ENCODE measurements around the gene SOX14. TPM values are rescaled to one million over a fixed set of nuclear protein-coding genes. Genes with fewer than 3 reads are reported as not detected.

Gene SOX14
- total RNA-seq, 1 experiment from 2014 or later, result not detected

DNA sequence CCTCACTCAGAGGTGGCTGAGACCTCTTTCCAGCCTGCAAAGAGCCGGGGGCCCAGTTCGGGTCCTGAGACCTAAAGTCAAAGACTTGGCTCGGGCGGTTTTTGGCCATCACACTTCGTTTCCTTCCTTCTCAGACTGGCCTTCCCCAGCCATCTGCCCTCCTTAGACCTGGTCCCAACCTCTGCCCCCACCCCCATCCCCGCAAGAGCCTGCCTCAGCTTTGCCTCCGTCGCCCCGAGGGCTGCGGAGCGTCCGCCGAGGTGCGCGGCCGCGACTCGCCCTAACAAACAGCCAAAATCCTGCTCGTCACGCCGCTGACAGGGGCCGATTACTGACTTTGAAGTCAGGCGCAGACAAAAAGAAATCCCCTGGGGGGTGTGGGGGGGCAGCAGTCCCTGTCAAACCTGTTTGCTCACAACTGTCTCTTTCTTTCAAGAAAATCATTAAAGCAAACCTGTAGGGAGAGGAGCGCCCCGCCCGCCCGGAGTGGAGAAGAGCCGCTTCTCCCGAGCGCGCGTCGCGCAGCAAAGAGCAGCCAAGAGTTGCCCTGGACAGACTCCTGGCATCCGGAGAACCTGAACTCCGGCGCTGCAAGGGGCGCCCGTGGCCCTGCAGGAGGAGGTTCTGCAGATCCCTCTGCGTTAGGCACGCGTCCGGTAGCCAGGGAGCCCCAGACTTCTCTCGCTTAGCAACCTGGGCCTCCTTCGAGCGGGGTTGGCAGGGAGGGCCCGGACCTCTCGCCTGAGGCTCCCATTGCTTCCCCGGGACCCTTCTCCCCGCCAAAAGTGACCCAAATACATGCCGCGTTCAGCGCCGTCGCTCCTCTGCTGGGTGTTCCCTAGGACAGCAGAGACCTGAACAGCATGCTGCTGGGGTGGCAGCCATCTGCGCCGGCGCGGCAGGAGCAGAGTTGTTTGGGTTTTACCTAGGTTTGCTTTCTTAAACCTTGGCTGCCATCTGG lies 4.5 kb downstream of the SOX14 start:
- DNase-seq (ENCODE audit: low spot score), result no peak

DNA sequence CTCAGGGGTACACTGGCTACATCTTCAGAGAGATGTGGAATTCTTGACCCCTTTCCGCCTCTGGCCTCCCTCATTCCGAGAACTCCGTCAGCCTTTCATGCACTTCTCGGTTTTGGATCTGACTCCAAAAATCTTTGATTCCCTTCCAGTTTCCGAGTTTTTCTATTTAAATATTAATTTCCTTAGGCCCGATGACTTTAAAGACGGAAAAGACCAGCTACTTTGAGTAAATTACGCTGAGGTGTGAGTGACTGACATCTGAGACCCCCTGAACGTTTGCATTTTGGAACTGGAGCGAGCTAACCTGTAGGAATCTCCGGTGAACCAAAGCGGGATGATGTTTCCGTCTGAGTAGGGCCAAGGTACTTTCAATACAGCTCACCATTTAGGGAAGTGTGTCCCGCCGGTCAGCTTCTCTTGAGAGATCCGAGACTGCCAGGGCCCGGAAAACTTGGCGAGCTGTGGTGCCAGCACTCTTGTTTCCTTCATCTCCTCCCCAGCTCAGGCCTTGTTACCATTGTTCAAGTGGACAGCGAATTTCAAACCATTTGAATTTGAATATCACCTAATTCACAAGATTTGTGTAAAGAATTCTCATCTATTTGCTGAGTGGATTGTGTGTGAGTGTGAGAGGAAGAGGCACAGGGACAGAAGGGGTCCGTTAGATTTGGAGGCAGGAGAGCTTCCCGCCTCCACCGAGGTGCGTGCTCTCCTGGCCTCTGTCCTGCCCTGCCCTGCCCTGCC lies 5.4 kb downstream of the SOX14 start:
- no peak for DNase-seq (ENCODE audit: low spot score)

DNA sequence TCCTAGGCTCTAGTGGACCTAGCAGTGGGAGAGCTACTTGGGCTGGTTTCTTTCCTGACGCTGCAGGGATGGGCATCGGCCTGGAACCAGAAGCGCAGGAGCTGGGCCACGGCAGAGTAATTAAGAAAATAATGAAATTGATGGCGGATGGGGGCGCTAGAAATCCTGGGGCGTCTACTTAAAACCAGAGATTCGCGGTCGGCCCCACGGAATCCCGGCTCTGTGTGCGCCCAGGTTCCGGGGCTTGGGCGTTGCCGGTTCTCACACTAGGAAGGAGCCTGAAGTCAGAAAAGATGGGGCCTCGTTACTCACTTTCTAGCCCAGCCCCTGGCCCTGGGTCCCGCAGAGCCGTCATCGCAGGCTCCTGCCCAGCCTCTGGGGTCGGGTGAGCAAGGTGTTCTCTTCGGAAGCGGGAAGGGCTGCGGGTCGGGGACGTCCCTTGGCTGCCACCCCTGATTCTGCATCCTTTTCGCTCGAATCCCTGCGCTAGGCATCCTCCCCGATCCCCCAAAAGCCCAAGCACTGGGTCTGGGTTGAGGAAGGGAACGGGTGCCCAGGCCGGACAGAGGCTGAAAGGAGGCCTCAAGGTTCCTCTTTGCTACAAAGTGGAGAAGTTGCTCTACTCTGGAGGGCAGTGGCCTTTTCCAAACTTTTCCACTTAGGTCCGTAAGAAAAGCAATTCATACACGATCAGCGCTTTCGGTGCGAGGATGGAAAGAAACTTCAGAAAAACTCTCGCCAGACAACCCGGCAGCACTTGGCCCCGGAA lies 6.1 kb downstream of the SOX14 start:
- no peak for DNase-seq (ENCODE audit: low spot score)

GRCh38 chr3:137770835-137771399 lies 6.8 kb downstream of the SOX14 start:
- no peak for DNase-seq (ENCODE audit: low spot score)

DNA sequence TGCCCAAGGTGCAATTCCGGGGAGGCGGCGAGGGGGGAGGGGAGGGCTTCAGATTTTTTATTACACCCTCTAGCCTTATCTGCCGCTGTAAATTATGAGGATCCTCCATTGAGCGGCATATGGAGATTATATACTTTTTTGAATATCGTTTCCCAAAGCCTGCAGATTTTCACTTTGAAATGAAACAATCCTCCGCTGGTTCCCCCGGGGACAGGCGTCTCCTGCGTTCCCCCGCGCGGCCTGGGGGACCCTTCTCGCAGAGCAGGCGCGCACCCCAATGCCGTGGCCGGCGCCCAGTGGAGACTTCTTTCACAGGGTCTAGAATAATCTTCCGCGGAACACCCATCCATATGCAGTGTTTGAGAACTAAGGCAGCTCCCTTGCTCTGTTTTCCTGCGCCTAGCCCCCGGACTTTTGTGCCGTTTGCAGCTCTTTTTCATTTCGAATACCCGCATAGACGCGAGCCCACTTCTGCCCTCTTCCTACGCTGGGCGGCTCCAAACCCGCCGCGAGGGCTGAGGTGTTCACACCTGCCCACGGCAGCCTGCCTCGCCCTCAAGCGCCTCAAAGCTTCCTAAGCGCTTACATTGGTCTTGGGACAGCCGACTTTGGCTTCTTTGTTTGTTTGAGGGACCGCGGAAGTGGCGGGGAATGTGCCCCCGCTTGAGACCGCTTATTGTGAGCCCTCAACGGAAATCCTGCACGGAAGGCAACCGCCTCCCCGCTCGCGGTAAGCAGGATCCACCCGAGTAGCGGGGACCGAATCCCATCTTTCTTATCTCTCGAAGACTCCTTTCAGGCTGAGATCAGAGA lies 7.5 kb downstream of the SOX14 start:
- no peak for DNase-seq (ENCODE audit: low spot score)

GRCh38 chr3:137772214-137772955 lies 8.3 kb downstream of the SOX14 start:
- DNase-seq (ENCODE audit: low spot score), result no peak

DNA sequence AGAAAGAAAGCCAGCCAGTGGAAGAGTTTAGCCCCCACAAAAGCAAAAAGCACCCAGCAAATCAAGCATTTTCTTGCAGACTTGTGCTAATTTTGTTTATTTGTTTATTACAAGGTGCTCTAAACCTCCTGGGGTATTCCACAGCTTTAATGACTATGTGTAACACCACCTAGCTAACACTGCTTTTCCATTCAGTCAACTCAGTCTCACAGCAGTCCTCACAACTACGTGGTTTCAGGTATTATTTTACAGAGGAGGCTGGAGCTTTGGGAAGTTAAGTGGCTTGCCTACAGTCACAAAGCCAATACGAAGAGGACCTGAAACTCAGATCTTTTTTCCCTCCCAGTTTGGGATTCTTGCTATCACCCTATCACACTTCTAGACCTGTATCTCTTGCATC lies 14.8 kb downstream of the SOX14 start:
- DNase-seq (ENCODE audit: low spot score), result no peak

- DNase-seq (ENCODE audit: low spot score), result no peak
Measured at GRCh38 chr3:137787529-137787928, 23.4 kb downstream of the SOX14 start.

DNA sequence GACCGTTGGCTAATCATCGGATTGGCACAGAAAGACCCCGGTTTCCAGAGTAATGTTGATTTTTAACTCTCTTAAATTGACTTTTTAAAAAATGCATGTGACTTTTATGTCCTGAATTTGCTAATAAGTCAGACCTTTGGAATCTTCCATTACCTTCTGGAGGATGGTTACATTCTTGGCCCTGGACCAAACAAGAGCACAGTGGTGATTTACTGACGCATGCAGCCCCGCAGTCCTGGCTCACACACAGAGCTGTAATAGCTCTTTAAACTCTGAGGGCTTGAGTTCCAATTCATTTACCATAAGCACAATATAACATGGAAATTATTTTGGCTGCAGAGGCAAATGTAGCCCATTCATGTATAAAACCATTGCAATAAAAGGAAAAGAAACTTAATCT lies 25.1 kb downstream of the SOX14 start:
- DNase-seq (ENCODE audit: low spot score), result no peak

- DNase-seq (ENCODE audit: low spot score), result peak; percentile 50
Measured at GRCh38 chr3:137792626-137793271, 28.6 kb downstream of the SOX14 start.

GRCh38 chr3:137796993-137797392 lies 32.9 kb downstream of the SOX14 start:
- no peak for DNase-seq (ENCODE audit: low spot score)

DNA sequence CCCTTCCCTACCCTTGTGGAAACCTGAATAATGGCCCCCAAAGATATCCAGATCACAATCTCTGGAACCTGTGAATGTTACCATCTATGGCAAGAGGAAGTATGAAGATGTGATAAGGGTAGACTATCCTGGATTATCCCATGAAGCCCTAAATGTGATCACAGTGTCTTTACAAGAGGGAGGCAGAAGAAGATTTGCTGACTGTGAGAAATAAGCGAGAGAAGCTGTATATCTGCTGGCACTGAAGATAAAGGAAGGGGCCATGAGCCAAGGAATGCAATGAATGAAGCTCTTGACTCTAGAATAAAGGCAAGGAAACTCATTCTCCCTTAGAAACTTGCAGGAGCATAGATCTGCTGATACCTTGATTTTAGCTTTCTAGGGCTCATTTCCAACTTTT lies 39.1 kb downstream of the SOX14 start:
- DNase-seq (ENCODE audit: low spot score), result no peak

- DNase-seq (ENCODE audit: low spot score), result no peak
Measured at GRCh38 chr3:137807998-137808397, 43.9 kb downstream of the SOX14 start.

- DNase-seq (ENCODE audit: low spot score), result no peak
Measured at GRCh38 chr3:137809509-137809908, 45.4 kb downstream of the SOX14 start.

DNA sequence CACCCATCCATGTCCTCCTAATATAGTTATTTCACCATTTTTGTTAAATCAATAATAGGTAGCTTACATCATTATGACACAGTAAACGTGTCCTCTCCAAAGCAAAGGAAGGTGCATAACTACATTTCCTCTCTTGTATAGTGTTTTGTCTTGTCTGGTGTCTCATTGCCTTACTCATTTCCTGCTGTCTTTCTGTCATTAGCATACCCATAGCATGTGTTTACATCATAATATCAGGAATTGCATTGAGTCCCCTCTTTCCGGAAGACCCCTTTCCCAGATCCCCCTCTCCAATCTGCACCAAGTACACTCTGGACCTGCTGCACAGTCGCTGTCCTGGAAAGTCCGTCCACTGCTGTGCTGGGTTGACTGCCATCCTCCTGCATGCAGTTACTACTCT lies 47.9 kb downstream of the SOX14 start:
- DNase-seq (ENCODE audit: low spot score), result no peak

DNA sequence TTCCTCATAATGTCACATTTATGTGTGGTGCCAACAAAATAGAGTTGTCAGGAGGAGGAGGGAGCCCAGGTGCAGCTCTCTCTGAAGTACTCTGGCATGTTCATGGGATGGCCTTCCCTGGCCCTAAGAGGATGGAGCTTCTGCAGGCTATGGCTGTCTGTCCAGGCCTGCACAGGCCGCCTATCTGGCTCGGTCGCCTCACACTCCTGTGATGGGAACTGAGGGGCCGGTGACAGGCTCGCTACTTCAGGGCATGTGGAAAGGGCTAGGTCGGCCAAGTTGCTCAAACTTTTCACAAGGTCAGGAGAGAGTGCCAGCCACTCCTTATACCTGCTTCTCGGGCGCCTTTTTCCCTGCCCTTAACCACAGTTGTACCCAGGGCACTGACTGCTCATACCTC lies 51.1 kb downstream of the SOX14 start:
- no peak for DNase-seq (ENCODE audit: low spot score)

Data from HT-29 (cell line).